A549 (cell line): ENCODE data around the gene ZWILCH. TPM values are rescaled to one million over a fixed set of nuclear protein-coding genes. Genes with fewer than 3 reads are reported as not detected.
A peak's percentile ranks its signal among the peaks of the same experiment; 100 is the strongest.

Experiments used
- ATAC-seq, 2 experiments: fragments of 200-7000 bp in 1 of 2; fragments of >200 bp in 1 of 2; cut with Nextera tagmentation in 1 of 2; cut with Tn5 transposase in 1 of 2; 3 replicates each; pipeline versions ENCODE4 v1.8.0 to v1.9.1; 2018 to 2020; ENCODE audit warnings: mild to moderate bottlenecking in 1 of 2, moderate library complexity in 1 of 2
- CTCF ChIA-PET: fragments of 300-600 bp; sonication (Branson Sonifier 250); formaldehyde crosslinking; extraction: SDS; loops from one replicate; lab custom pipeline; 2021; ENCODE audit warnings: antibody characterized with exemption, inconsistent platforms; lab: Yijun Ruan, JAX
- POLR2A ChIA-PET: fragments of 350-600 bp; formaldehyde crosslinking; extraction: SDS; loops from one replicate; lab custom pipeline; 2021; ENCODE audit warnings: antibody characterized with exemption, inconsistent platforms; lab: Yijun Ruan, JAX
- DNase-seq, 2 experiments: peaks; one replicate each; pipeline versions ENCODE4 v3.0.0 to v3.0.0-alpha.2; 2011 to 2016; ENCODE audit warnings: low read depth in 1 of 2, low spot score in 1 of 2
- FAIRE-seq: peaks from 2 replicates; lab custom pipeline; 2011; peaks lifted over from hg19 to GRCh38; lab: Jason Lieb, UNC
- H3K27ac ChIP-seq, 2 experiments: fragments of >200 bp; sonication (Bioruptor Twin); formaldehyde crosslinking; 3 replicates each; pipeline ENCODE4 v1.5.1; 2016 to 2017
- H3K4me1 ChIP-seq: fragments of >200 bp; sonication (Bioruptor Twin); formaldehyde crosslinking; 3 replicates; pipeline ENCODE4 v1.6.1; 2016
- H3K4me2 ChIP-seq: fragments of >200 bp; sonication (Bioruptor Twin); formaldehyde crosslinking; 3 replicates; pipeline ENCODE4 v1.6.1; 2016
- H3K4me3 ChIP-seq: fragments of >200 bp; sonication (Bioruptor Twin); formaldehyde crosslinking; 3 replicates; pipeline ENCODE4 v1.5.1; 2016
- H3K9me3 ChIP-seq: fragments of >200 bp; sonication (Bioruptor Twin); formaldehyde crosslinking; 3 replicates; pipeline ENCODE4 v1.6.1; 2016
- CBX8 ChIP-seq: fragments of 200-600 bp; sonication (generic); IDR thresholded peaks from 2 replicates; pipeline ENCODE4 v1.6.1; 2016
- CHD4 ChIP-seq: fragments of 200-600 bp; sonication (generic); IDR thresholded peaks from 2 replicates; pipeline ENCODE4 v1.6.1; 2016; ENCODE audit warnings: antibody characterized with exemption, mild to moderate bottlenecking, borderline replicate concordance
- EHMT2 ChIP-seq: fragments of 200-600 bp; sonication (generic); IDR thresholded peaks from 2 replicates; pipeline ENCODE4 v1.6.1; 2016; ENCODE audit warnings: antibody characterized with exemption, low read depth, mild to moderate bottlenecking, moderate library complexity
- EP300 ChIP-seq, 2 experiments: fragments of >200 bp; sonication (Bioruptor Twin); formaldehyde crosslinking; IDR thresholded peaks; 2 replicates in 1 of 2; 3 replicates in 1 of 2; pipeline ENCODE4 v1.6.1; 2016 to 2017
- FOSL2 ChIP-seq, 2 experiments: fragments of 450-650 bp in 1 of 2; fragments of >200 bp in 1 of 2; sonication (Bioruptor Twin) in 1 of 2; formaldehyde crosslinking; IDR thresholded peaks; 2 replicates each; pipeline versions ENCODE4 v1.5.0 to v1.6.1; 2016 to 2020; ENCODE audit warnings: mild to moderate bottlenecking in 1 of 2, moderate library complexity in 1 of 2
- GATA3 ChIP-seq: IDR thresholded peaks from 2 replicates; pipeline ENCODE4 v1.6.1; 2012; ENCODE audit warnings: borderline replicate concordance
- HEYL ChIP-seq: fragments of 250-450 bp; sonication (Bioruptor Pico); IDR thresholded peaks from 2 replicates; pipeline ENCODE4 v1.8.0; 2021; ENCODE audit warnings: mild to moderate bottlenecking, moderate library complexity
- HMGXB4 ChIP-seq: fragments of 250-450 bp; sonication (Bioruptor Pico); IDR thresholded peaks from 2 replicates; pipeline ENCODE4 v1.5.0; 2021; ENCODE audit warnings: mild to moderate bottlenecking, moderate library complexity, borderline replicate concordance
- HOXB13 ChIP-seq: fragments of 250-450 bp; sonication (Bioruptor Pico); IDR thresholded peaks from 2 replicates; pipeline ENCODE4 v1.5.0; 2020; ENCODE audit warnings: low read depth, mild to moderate bottlenecking, moderate library complexity
- HOXB5 ChIP-seq: fragments of 250-450 bp; sonication (Bioruptor Pico); IDR thresholded peaks from 2 replicates; pipeline ENCODE4 v1.5.0; 2020; ENCODE audit warnings: mild to moderate bottlenecking, moderate library complexity
- JUN ChIP-seq, 2 experiments: fragments of >200 bp; sonication (Bioruptor Twin); formaldehyde crosslinking; IDR thresholded peaks; 2 replicates in 1 of 2; 3 replicates in 1 of 2; pipeline ENCODE4 v1.6.1; 2016 to 2017
- JUNB ChIP-seq: fragments of >200 bp; sonication (Bioruptor Twin); formaldehyde crosslinking; IDR thresholded peaks from 2 replicates; pipeline ENCODE4 v1.6.1; 2016
- KDM1A ChIP-seq: fragments of 200-600 bp; sonication (generic); IDR thresholded peaks from 2 replicates; pipeline ENCODE4 v1.6.1; 2016; ENCODE audit warnings: low read depth, mild to moderate bottlenecking
- KDM5A ChIP-seq: fragments of 200-600 bp; sonication (generic); IDR thresholded peaks from 2 replicates; pipeline ENCODE4 v1.6.1; 2016; ENCODE audit warnings: antibody characterized with exemption, mild to moderate bottlenecking
- NFE2L2 ChIP-seq: fragments of 150-350 bp; conservative IDR thresholded peaks from 2 replicates; pipeline ENCODE4 v1.6.1; 2014; ENCODE audit warnings: low read length
- NR3C1 ChIP-seq: fragments of >200 bp; sonication (Bioruptor Twin); formaldehyde crosslinking; IDR thresholded peaks from 3 replicates; pipeline ENCODE4 v1.6.1; 2017
- POLR2AphosphoS2 ChIP-seq: conservative IDR thresholded peaks from 2 replicates; pipeline ENCODE4 v1.6.1; 2012; ENCODE audit warnings: low read length, improper control_type of control experiment, inconsistent platforms
- RAD21 ChIP-seq, 2 experiments: fragments of >200 bp in 1 of 2; sonication (Bioruptor Twin) in 1 of 2; formaldehyde crosslinking in 1 of 2; IDR thresholded peaks in 1 of 2; conservative IDR thresholded peaks in 1 of 2; 2 replicates in 1 of 2; 3 replicates in 1 of 2; pipeline ENCODE4 v1.6.1; 2012 to 2018; ENCODE audit warnings: inconsistent platforms in 1 of 2
- RARB ChIP-seq: fragments of 250-450 bp; sonication (Bioruptor Pico); IDR thresholded peaks from 2 replicates; pipeline ENCODE4 v1.8.0; 2021; ENCODE audit warnings: mild to moderate bottlenecking, moderate library complexity
- RCOR1 ChIP-seq: fragments of 150-350 bp; IDR thresholded peaks from 2 replicates; pipeline ENCODE4 v1.6.1; 2014; ENCODE audit warnings: antibody characterized with exemption, low read length, low read depth
- RFX5 ChIP-seq: fragments of 450-650 bp; IDR thresholded peaks from 2 replicates; pipeline ENCODE4 v1.7.1; 2014; ENCODE audit warnings: antibody characterized with exemption, mild to moderate bottlenecking, moderate library complexity
- RNF2 ChIP-seq: fragments of 200-600 bp; sonication (generic); IDR thresholded peaks from 2 replicates; pipeline ENCODE4 v1.6.1; 2016; ENCODE audit warnings: low read depth, mild to moderate bottlenecking, antibody characterized with exemption, moderate library complexity, borderline replicate concordance
- SREBF2 ChIP-seq: fragments of 450-650 bp; IDR thresholded peaks from 2 replicates; pipeline ENCODE4 v1.6.1; 2014; ENCODE audit warnings: mild to moderate bottlenecking, moderate library complexity
- ZSCAN20 ChIP-seq: fragments of 250-450 bp; sonication (Bioruptor Pico); IDR thresholded peaks from 2 replicates; pipeline ENCODE4 v1.8.0; 2022; ENCODE audit warnings: mild to moderate bottlenecking, moderate library complexity
- WGBS: methylation state at CpG from one replicate; pipeline ENCODE4 v1.1.6; 2017; ENCODE audit errors: missing lambda C conversion rate; 5-methylcytosine and 5-hydroxymethylcytosine counted together
- polyA plus RNA-seq, 4 experiments: library from polyadenylated mRNA; depleted of rRNA in 3 of 4; stranded (reverse); fragments of >200 nt; fragmentation: RNase III in 1 of 4; extraction: RNeasy Plus Mini Kit Qiagen cat#74134 plus additional on column Dnase treatment in 1 of 4; gene quantifications; 2 replicates in 3 of 4; 3 replicates in 1 of 4; pipeline ENCODE4 v1.2.3, GENCODE V29; 2011 to 2017
- TF ChIP-seq, protein P1 (sequence below): IDR thresholded peaks from 2 replicates; pipeline ENCODE4 v1.6.1; 2012; ENCODE audit warnings: low read depth, borderline replicate concordance

ZWILCH gene
- polyA plus RNA-seq, 2 of the 4 experiments (the other 2 are of a cell fraction): 49.4 to 70.9 TPM

- POLR2A ChIA-PET: no interaction called here
- FAIRE-seq (no peak), DNase-seq (no peak), ATAC-seq (no peak)
- Histone ChIP-seq H3K9me3 (no peaks in the 10 kb centered on the region), H3K4me3 (no peak overlapping the region), H3K4me1 (no peaks in the 10 kb centered on the region), H3K27ac (no peak overlapping the region), H3K4me2 (no peak overlapping the region)
- CTCF ChIA-PET: no interaction called here
- TF ChIP-seq POLR2AphosphoS2 (no peak), ZSCAN20 (CRISPR knock-in tag) (no peak), CBX8 (no peak), RNF2 (no peak), EHMT2 (no peak), FOSL2 (IDR thresholded peaks at IDR 0.05) (no peak), FOSL2 (CRISPR knock-in tag; IDR thresholded peaks at IDR 0.05) (no peak), RARB (CRISPR knock-in tag) (no peak), JUN (IDR thresholded peaks at IDR 0.05) (no peak), HEYL (CRISPR knock-in tag) (no peak), KDM5A (no peak), RFX5 (no peak)
- TF ChIP-seq, protein P1, sequence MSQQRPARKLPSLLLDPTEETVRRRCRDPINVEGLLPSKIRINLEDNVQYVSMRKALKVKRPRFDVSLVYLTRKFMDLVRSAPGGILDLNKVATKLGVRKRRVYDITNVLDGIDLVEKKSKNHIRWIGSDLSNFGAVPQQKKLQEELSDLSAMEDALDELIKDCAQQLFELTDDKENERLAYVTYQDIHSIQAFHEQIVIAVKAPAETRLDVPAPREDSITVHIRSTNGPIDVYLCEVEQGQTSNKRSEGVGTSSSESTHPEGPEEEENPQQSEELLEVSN: no peak
- WGBS: 80% methylated on average over 11 of the region's 13 CpGs
Measured at GRCh38 chr15:66563566-66564110, 58.5 kb downstream of the ZWILCH start.

DNA sequence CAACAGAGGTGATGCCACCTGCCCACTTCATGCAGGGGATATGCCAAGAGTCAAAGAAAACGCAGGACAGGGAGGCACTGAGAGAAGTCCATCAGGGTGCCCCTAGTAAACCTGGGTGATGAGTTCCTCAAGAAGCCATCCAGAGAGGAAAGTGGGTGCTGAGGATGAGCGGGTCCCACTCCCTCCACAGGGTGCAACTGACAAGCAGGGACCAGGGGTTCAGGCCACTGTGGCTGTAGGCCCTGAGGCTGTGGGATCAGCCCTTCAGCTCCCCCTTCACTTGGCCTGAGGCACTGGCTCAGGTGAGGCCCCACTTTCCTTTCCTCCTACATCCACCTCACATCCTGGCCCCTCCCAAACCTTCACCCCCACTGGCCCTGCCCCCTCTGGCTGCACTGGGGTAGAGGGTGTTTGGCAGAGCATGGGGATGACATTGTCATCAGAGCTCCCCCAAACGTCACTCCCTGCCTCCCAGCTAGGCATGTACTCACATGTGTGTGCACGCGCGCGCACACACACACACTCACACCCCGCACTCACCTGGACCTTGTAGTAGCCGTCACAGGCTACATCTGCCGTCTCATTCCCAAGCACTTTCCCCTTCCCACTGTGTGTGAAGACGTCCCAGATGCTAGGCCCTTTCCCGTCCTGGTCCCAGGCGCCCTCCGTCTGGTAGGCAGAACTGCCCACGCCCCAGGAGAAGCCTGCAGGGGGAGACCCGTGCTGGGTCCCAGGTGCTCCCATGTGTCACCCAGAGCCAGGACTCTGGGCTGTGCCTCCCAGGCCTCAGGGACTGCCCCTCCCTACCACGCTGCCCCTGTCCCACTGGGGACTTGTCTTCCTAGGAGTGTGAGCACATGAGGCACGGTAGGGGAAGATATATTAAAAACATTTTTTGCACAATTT lies 59.3 kb downstream of the ZWILCH start:
- ChIA-PET POLR2A (no interaction called here), CTCF (interaction anchor here (0.7 to 5.2 kb wide), 4 partner anchors 10 to 67 kb away, joined by 3 to 88 read pairs (median 32); partner anchors contain the start of gene SNAPC5)
- TF ChIP-seq POLR2AphosphoS2: no peak
- no peak for TF ChIP-seq RCOR1
- TF ChIP-seq HOXB5 (CRISPR knock-in tag): no peak
- TF ChIP-seq NR3C1: no peak
- TF ChIP-seq RAD21 (conservative IDR thresholded peaks at IDR 0.05 in 1 of 2, IDR thresholded peaks at IDR 0.05 in 1 of 2): no peak
- no peak for TF ChIP-seq GATA3
- no peak for TF ChIP-seq NFE2L2
- H3K4me3 ChIP-seq: no peak overlapping the region
- no peaks in the 10 kb centered on the region for H3K4me1 ChIP-seq
- FAIRE-seq (no peak), ATAC-seq (0 out of 6 replicates have a peak, but pooled peaks of 1 of the 2 experiments have one; percentile 10), DNase-seq (no peak)
- H3K27ac ChIP-seq: no peak overlapping the region
- WGBS: 86% methylated on average over 18 of the region's 18 CpGs
- H3K4me2 ChIP-seq: no peak overlapping the region
- no peaks in the 10 kb centered on the region for H3K9me3 ChIP-seq

DNA sequence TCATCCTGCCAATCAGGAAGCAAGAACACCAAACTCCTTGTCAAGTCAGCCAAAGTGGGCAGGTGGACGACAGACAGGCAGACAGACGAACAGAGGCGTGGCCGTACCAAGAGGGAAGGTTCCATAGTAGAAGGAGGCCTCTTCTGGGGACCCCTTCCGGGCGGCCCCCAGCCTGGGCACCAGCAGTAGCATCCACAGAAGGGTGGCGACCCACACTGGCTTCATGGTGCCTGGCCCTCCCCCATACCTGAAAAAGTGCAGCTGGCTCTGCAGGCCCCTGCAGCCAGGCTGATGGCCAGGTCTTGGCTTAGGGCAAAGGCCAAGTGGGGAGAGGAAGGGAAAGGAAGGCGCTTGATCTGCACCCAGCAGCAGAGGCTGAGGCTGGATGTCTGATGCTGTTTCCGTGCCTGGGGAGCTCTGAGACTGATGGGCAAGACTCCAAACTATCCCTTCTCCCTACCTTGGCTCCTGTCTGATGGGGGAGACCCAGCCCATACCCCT lies 60.1 kb downstream of the ZWILCH start:
- no peak for ATAC-seq
- DNase-seq: no peak
- Histone ChIP-seq H3K9me3 (no peaks in the 10 kb centered on the region), H3K27ac (no peak overlapping the region), H3K4me3 (no peak overlapping the region), H3K4me2 (no peak overlapping the region), H3K4me1 (no peaks in the 10 kb centered on the region)
- ChIA-PET CTCF (interaction anchor here (0.7 to 5.9 kb wide), 8 partner anchors 11 to 286 kb away, joined by 3 to 93 read pairs (median 16); partner anchors contain the start of gene SNAPC5), POLR2A (no interaction called here)
- 89% methylated on average over 9 of the region's 9 CpGs for WGBS
- TF ChIP-seq CHD4 (no peak), RAD21 (conservative IDR thresholded peaks at IDR 0.05 in 1 of 2, IDR thresholded peaks at IDR 0.05 in 1 of 2) (no peak), RFX5 (no peak), ZSCAN20 (CRISPR knock-in tag) (no peak), HMGXB4 (CRISPR knock-in tag) (no peak), JUNB (no peak), SREBF2 (no peak), RCOR1 (no peak), EP300 (IDR thresholded peaks at IDR 0.05) (no peak), KDM1A (no peak), HOXB13 (CRISPR knock-in tag) (no peak), RNF2 (no peak)
- FAIRE-seq: no peak
